Hematopoietic multipotent progenitor cell treated with erythropoietin and hydrocortisone succinate and interleukin-3 and kit ligand, for 8 days (in vitro differentiated cells): ENCODE data around the gene NPTX1.

Experiments used
- DNase-seq: peaks from one replicate; pipeline ENCODE4 v3.0.0-alpha.2; 2015

Gene NPTX1

DNA sequence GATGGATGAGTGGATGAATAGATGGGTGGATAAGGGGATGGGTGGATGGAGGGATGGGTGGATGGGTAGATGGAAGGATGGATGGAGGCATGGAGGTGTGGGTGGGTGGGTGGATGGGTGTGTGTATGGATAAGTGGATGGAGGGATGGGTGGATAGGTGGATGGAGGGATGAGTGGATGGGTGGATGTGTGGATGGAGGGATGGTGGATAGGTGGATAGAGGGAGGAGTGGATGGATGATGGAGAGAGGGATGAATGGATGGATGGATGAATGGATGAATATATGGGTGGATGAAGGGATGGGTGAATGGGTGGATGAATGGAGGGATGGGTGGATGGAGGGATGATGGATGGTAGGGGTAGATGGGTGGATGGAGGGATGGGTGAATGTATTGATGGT lies 27.5 kb upstream of the NPTX1 start:
- no peak for DNase-seq

DNA sequence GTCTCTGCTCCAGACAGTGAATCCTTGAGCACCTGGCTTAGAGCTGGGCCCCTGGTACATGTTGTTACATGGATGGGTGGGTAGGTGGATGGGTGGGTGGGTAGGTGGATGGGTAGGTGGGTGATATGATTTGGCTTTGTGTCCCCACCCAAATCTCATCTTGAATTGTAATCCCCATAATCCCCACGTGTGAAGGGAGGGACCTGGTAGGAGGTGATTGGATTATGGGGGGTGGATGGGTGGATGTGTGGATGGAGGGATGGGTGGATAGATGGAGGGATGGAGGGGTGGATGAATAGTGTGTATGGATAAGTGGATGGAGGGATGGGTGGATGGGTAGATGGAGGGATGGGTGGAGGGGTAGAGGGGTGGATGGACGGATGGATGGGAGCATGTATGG lies 26.6 kb upstream of the NPTX1 start:
- no peak for DNase-seq

GRCh38 chr17:80502578-80502877 lies 26.1 kb upstream of the NPTX1 start:
- DNase-seq: no peak

DNA sequence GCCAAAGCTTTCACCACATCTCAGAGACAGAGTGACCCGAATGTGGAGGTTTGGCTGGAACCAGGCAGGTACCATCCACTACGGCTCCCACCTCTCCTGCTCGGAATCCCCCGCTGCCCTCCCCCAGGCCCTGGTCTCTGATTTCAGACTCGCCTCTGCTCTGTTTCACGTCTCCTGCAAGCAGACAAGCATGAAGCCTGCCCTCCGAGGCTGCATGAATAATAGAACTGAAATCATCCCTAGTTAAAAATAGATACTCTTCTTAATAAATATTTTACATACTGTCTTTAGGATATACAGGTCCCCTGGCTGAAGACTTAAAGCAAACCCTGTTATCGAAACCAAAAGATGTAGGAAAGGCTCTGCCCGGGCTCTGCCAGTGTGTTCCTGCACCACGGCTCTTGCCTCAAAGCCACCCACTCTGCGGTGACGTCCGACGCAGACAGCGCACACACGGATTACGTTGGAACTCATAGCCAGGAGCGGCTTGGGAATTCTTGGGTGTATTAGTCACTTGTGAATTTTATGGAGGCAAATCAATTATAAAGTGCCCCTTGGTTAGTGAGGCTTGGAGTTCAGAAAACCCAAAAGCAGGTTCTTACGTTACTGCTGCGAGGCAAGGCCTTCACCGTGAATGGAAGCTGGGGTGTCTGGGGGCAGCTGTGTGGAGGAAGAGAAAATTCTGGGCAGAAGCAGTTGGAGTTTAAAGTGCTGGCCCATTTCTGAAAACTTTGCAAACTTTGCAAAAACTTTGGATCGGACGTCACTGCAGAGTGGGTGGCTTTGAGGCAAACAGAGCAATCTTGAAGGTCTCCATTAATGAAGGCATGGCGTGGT lies 25.6 kb upstream of the NPTX1 start:
- no peak for DNase-seq

- DNase-seq: no peak
Measured at GRCh38 chr17:80499961-80500665, 23.7 kb upstream of the NPTX1 start.

- DNase-seq: no peak
Measured at GRCh38 chr17:80499560-80499959, 23.2 kb upstream of the NPTX1 start.

DNA sequence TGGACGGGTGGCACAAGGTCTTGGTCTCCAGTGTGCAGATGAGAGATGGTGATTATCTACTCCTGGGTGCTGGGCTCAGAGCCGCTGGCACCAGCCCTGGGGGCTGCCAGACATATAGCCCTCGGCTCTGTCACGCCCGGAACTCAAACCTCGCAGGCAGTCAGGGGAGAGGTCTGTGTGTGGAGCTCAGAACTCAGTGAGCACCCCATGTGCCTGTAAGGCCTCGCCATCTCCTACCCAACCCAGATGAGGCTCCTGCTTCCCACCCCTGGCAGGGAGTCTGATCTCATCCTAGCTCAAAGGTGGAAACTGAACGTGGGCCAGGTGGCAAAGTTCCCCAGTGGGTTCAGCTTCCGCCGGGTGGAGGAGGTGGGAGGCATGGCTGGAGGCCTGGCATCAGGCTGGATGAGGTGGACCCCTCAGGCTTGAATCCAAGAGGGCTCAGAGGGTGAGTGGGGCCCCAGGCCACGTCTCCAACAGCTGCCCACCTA lies 22.6 kb upstream of the NPTX1 start:
- DNase-seq: no peak

GRCh38 chr17:80498242-80498919 lies 22.0 kb upstream of the NPTX1 start:
- no peak for DNase-seq

DNA sequence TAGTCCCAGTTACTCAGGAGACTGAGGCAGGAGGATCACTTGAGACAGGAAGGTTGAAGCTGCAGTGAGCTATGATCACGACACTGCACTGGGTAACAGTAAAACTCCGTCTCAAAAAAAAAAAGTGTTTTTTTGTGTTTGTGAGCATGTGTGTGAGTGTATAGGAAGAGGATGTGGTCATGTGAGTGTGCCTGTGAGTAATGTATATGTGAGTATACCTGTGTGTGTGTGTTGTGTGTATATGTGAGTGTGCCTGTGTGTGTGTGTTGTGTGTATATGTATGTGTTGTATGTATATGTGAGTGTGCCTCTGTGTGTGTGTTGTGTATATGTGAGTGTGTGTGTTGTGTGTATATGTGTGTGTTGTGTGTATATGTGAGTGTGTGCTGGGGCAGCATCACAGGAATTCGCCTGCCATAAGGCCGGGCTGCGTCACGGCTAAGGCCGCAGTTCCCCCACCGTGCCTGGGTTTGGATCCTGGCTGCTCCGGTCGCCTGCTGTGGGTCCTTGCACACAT lies 21.4 kb upstream of the NPTX1 start:
- no peak for DNase-seq

GRCh38 chr17:80494547-80494946 lies 18.1 kb upstream of the NPTX1 start:
- no peak for DNase-seq

DNA sequence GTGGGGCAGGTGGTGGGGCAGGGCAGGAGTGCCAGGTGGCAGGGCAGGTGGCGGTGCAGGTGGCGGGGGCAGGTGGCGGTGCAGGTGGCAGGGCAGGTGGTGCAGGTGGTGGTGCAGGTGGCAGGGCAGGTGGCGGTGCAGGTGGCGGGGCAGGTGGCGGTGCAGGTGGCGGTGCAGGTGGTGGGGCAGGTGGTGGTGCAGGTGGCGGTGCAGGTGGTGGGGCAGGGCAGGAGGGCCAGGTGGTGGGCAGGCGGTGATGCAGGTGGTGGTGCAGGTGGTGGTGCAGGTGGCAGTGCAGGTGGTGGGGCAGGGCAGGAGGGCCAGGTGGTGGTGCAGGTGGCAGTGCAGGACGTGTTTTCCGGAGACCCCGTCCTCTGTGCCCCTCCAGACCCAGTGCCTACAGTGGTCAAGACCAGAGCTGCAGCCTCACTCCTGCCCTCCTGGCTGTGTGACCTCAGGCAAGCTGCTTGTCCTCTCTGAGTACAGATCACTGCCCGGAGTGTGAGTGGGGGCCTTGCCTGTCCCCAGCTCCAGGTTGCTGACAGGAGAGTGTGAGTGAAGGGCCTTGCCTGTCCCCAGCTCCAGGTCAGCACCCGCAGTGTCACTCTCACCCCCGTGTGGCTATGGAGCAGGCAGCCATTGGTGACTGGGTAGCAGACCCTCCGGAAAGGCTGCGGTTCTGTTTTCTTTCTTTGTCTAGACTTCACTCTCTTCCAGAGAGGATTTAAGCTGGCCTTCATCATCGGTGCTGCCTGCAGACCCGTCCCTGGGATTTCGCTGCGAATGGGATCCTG lies 16.1 kb upstream of the NPTX1 start:
- DNase-seq: no peak

GRCh38 chr17:80491478-80492342 lies 15.3 kb upstream of the NPTX1 start:
- DNase-seq: no peak

GRCh38 chr17:80487511-80487910 lies 11.1 kb upstream of the NPTX1 start:
- no peak for DNase-seq

- DNase-seq: no peak
Measured at GRCh38 chr17:80486692-80487091, 10.3 kb upstream of the NPTX1 start.

DNA sequence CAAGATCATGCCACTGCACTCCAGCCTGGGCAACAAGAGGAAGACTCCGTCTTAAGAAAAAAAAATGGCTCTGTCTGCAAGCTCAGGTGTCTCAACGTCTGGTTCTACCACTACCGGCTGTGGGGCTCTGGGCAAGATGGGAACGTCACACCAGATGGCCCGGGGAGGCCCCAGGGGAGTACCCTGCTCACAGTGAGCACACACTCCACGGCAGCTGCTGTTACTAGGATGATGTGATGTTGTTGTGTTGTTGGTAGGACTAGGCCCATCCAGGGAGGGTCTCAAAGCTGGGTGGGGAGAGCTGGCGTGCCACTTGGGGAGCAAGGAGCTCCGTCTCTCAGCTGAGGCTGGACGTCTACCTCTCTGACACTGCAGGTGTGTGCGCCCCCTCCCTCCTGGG lies 9.4 kb upstream of the NPTX1 start:
- no peak for DNase-seq

DNA sequence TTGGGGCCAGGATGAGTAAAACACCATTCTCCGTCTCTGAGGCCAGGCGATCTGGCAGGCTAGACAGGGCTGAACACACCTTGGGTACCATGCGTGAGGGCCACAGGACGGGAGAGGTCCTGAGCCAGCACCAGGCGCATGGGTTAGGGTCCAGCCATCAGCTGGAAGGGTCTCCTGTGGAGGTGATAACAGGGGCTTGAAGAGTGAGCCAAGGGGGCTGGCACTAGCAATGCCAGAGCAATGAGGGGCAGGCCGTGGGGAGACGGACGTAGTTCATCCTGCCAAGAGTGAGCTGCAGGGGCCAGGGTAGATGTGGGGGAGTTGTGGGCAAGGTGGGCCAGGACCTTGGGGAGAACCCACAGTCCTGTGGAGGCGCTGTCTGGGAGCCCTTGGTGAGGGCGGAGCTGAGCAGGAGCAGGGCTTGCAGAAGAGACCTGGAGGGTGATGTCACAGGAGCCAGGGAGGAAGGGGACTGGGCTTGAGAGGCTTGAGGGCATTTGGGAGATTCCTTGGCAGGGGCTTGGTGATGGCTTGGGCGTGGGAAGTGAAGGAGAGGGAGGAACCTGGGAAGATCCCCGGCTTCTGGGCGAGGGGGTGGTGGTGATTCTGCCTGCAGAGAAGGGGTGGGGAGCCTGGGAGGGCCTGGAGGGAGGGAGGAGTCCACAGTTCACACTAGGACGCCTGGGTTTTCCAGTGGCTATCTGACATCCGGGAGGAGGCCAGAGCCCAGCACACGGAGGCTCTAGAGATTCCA lies 6.3 kb upstream of the NPTX1 start:
- DNase-seq: no peak

GRCh38 chr17:80482058-80482318 lies 5.6 kb upstream of the NPTX1 start:
- DNase-seq: no peak

DNA sequence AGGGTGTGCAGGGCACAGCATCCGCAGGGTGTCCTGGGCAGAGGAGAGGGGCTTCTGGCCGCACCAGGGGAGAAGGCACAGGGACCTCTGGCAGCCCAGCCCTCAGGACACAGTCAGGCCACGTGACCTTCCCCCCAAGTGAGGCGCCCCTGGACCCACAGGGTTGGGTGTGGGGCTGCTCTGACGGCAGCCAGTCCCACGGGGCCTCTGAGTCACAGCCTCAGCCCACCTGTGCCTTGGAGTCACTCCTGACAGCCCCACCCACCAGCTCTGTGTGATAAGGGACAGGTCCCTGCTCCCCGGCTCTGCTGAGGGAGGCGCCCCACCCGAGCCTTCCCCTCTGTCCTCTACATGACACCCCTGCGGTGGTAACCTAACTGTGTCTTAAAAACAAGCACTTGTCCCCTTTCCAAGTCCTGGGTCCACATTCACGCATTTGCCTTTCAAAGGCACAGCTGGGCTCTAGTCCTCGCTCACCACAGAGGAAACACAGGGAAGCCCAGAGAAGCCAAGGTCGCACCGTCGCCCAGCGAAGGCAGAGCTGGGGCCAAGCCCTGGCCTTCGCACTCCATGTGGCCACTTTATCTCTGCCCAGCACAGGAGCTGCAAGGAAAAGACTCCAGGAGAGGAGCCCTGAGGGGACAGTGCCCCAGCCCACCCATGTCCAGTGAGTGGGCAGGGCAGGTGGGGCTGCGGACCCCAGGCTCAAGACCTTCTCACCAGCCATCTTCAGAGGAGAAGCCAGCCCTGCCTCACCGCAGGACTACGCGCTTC lies 5.1 kb upstream of the NPTX1 start:
- DNase-seq: no peak

GRCh38 chr17:80480248-80480647 lies 3.8 kb upstream of the NPTX1 start:
- DNase-seq: no peak

DNA sequence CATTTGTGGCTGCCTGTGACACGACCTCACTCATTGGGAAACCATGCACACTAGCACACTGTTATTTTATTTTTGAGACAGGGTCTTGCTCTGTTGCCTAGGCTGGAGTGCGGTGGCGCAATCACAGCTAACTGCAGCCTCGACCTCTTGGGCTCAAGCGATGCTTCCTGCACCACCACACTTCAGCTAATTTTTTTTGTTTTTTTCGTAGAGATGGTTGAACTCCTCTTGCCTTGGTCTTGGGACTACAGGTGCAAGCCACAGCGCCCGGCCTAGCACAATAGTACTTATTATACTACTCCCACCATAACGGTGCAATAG lies 2.8 kb upstream of the NPTX1 start:
- no peak for DNase-seq
